ENCODE measurements around the gene PACSIN1. TPM values are rescaled to one million over a fixed set of nuclear protein-coding genes. Genes with fewer than 3 reads are reported as not detected.

The PACSIN1 gene
- total and polyA plus RNA-seq, 4 donors, result 0.03 to 0.17 (median 0.15) TPM

GRCh38 chr6:34416877-34417371 lies 49.0 kb upstream of the PACSIN1 start (continued):
- TF ChIP-seq CTCF (IDR thresholded peaks at IDR 0.05; ENCODE audit: low read depth, low read length, missing input control), result no peak
- no peak for TF ChIP-seq ATF3 (IDR thresholded peaks at IDR 0.05)
- no peak for TF ChIP-seq HNF4G (IDR thresholded peaks at IDR 0.05)

GRCh38 chr6:34418367-34418766 lies 47.5 kb upstream of the PACSIN1 start:
- Histone ChIP-seq H3K36me3 (ENCODE audit: control insufficient read depth in 4 of 4, insufficient read depth in 3 of 4, low read depth in 1 of 4, low read length in 3 of 4) (peaks cover 8 to 57% (median 44%) of the 10 kb centered on the region in 4 donors), H3K4me3 (ENCODE audit: low read depth in 1 of 3, low read length in 3 of 3) (no peak overlapping the region), H3K27me3 (ENCODE audit: control insufficient read depth in 4 of 4, insufficient read depth in 4 of 4, low read length in 3 of 4) (no peaks in the 10 kb centered on the region), H3K4me1 (ENCODE audit: control insufficient read depth in 4 of 4, insufficient read depth in 4 of 4, low read length in 3 of 4) (peaks cover 5 to 30% (median 22%) of the 10 kb centered on the region in 4 donors), H3K9me3 (ENCODE audit: control insufficient read depth in 4 of 4, low read length in 3 of 4) (no peaks in the 10 kb centered on the region), H3K27ac (ENCODE audit: low read depth in 1 of 2, low read length in 2 of 2) (no peak overlapping the region), H3K9ac (ENCODE audit: low read depth in 1 of 2, low read length in 2 of 2) (no peak overlapping the region)
- 92% methylated on average over 5 of the region's 5 CpGs for WGBS
- DNase-seq (ENCODE audit: low spot score), result no peak
- TF ChIP-seq RXRA (IDR thresholded peaks at IDR 0.05), result no peak
- TF ChIP-seq YY1 (IDR thresholded peaks at IDR 0.05), result no peak
- no peak for TF ChIP-seq SP1 (IDR thresholded peaks at IDR 0.05)
- TF ChIP-seq ATF3 (IDR thresholded peaks at IDR 0.05), result no peak
- no peak for TF ChIP-seq ZBTB33 (IDR thresholded peaks at IDR 0.05)
- TF ChIP-seq EGR1 (IDR thresholded peaks at IDR 0.05; ENCODE audit: low read depth in 2 of 2), result no peak
- TF ChIP-seq FOXA1 (IDR thresholded peaks at IDR 0.05), result no peak
- TF ChIP-seq HNF4A (conservative IDR thresholded peaks at IDR 0.05), result no peak
- TF ChIP-seq JUND (IDR thresholded peaks at IDR 0.05), result no peak
- TF ChIP-seq HNF4G (IDR thresholded peaks at IDR 0.05), result no peak
- TF ChIP-seq CTCF (IDR thresholded peaks at IDR 0.05; ENCODE audit: low read depth, low read length, missing input control), result no peak
- TF ChIP-seq MAX (IDR thresholded peaks at IDR 0.05), result no peak
- no peak for TF ChIP-seq GABPA (IDR thresholded peaks at IDR 0.05 in 1 of 2, conservative IDR thresholded peaks at IDR 0.05 in 1 of 2)
- TF ChIP-seq TAF1 (conservative IDR thresholded peaks at IDR 0.05), result no peak
- TF ChIP-seq NR2F2 (IDR thresholded peaks at IDR 0.05), result no peak
- no peak for TF ChIP-seq REST (IDR thresholded peaks at IDR 0.05)
- no peak for TF ChIP-seq FOXA2 (IDR thresholded peaks at IDR 0.05)
- no peak for TF ChIP-seq RAD21 (IDR thresholded peaks at IDR 0.05)
